Kidney (tissue), 14 donors: ENCODE results near the gene SPON1. TPM values are rescaled to one million over a fixed set of nuclear protein-coding genes. Genes with fewer than 3 reads are reported as not detected.

Experiments used
- DNase-seq, 5 donors: peaks; one replicate each; pipeline ENCODE4 v3.0.0-alpha.2; 2013 to 2020
- FAIRE-seq: peaks from 2 replicates; lab custom pipeline; 2012; peaks lifted over from hg19 to GRCh38; lab: Jason Lieb, UNC
- H3K27ac ChIP-seq, 2 donors: one replicate each; pipeline ENCODE4 v1.7.0; 2013; ENCODE audit warnings: low read depth in 2 of 2, low read length in 2 of 2, inconsistent platforms in 1 of 2
- H3K27me3 ChIP-seq: one replicate; pipeline ENCODE4 v1.7.1; 2013; ENCODE audit warnings: low read length, inconsistent platforms; ENCODE audit not compliant: control insufficient read depth, insufficient read depth
- H3K36me3 ChIP-seq, 3 donors: one replicate each; pipeline versions ENCODE4 v1.7.0 to v1.7.1; 2013; ENCODE audit warnings: low read length in 3 of 3, control low read depth in 1 of 3, inconsistent platforms in 1 of 3; ENCODE audit not compliant: insufficient read depth in 3 of 3, control insufficient read depth in 2 of 3
- H3K4me1 ChIP-seq, 3 donors: one replicate each; pipeline versions ENCODE4 v1.7.0 to v1.7.1; 2013; ENCODE audit warnings: low read length in 3 of 3, inconsistent platforms in 1 of 3, low read depth in 1 of 3; ENCODE audit not compliant: control insufficient read depth in 2 of 3, insufficient read depth in 2 of 3
- H3K4me3 ChIP-seq, 3 donors: one replicate each; pipeline versions ENCODE4 v1.7.0 to v1.8.1; 2013; ENCODE audit warnings: low read length in 3 of 3, control low read depth in 1 of 3, inconsistent platforms in 1 of 3
- H3K9ac ChIP-seq, 3 donors: one replicate each; pipeline versions ENCODE4 v1.7.0 to v1.7.1; 2013; ENCODE audit warnings: low read length in 3 of 3, control low read depth in 1 of 3, inconsistent platforms in 1 of 3
- H3K9me3 ChIP-seq, 3 donors: one replicate each; pipeline versions ENCODE4 v1.7.0 to v1.7.1; 2013; ENCODE audit warnings: low read length in 3 of 3, control low read depth in 1 of 3, inconsistent platforms in 1 of 3; ENCODE audit not compliant: control insufficient read depth in 2 of 3, insufficient read depth in 1 of 3
- CTCF ChIP-seq: IDR thresholded peaks from 3 replicates; pipeline ENCODE4 v1.5.1; 2012; ENCODE audit warnings: mild to moderate bottlenecking, moderate library complexity, borderline replicate concordance; ENCODE audit not compliant: insufficient read depth; ENCODE audit errors: extremely low read depth
- intact Hi-C: fragments of 100-400 bp; cut with DNase I; formaldehyde crosslinking; loops from one replicate; pipeline ENCODE4 v1.11.1; 2022
- polyA plus RNA-seq: library from polyadenylated mRNA; stranded (reverse); fragments of 350-450 nt; fragmentation: Illumina TruSeq; extraction: RNeasy Lipid Tissue Mini Kit (QIAGEN cat#74804); gene quantifications from one replicate; pipeline ENCODE4 v1.2.3, GENCODE V29; 2014; ENCODE audit warnings: low read depth, low replicate concordance; ENCODE audit not compliant: insufficient read depth
- total RNA-seq: library from RNA; stranded (reverse); fragmentation: NEBNext Ultra II Directional; extraction: Animal tissue kit (Norgen Biotek cat#: 25700); gene quantifications from one replicate; pipeline ENCODE4 v1.2.1, GENCODE V29; 2021
- donor health status: control.
- donor health status: control.
- donor health status: control.
- donor health status: control.
- donor health status: control.
- donor health status: DM: yes; HTN: yes; CAD: no.
- donor health status: Normal renal cell carcinoma (clear cell type).

SPON1 gene
- total and polyA plus RNA-seq, 2 donors from 2014 or later: 3.8 to 77.9 TPM

GRCh38 chr11:14105446-14105845, 142.9 kb downstream of the SPON1 start:
- Histone ChIP-seq H3K36me3 (no peaks in the 10 kb centered on the region), H3K4me1 (peaks cover 0 to under 1% (median 0%) of the 10 kb centered on the region in 3 donors), H3K9me3 (no peaks in the 10 kb centered on the region), H3K4me3 (no peak overlapping the region), H3K27me3 (no peaks in the 10 kb centered on the region), H3K27ac (no peak overlapping the region), H3K9ac (no peak overlapping the region)
- intact Hi-C loops: no loop called here
- no peak for TF ChIP-seq CTCF
- FAIRE-seq (no peak), DNase-seq (no peak)

DNA sequence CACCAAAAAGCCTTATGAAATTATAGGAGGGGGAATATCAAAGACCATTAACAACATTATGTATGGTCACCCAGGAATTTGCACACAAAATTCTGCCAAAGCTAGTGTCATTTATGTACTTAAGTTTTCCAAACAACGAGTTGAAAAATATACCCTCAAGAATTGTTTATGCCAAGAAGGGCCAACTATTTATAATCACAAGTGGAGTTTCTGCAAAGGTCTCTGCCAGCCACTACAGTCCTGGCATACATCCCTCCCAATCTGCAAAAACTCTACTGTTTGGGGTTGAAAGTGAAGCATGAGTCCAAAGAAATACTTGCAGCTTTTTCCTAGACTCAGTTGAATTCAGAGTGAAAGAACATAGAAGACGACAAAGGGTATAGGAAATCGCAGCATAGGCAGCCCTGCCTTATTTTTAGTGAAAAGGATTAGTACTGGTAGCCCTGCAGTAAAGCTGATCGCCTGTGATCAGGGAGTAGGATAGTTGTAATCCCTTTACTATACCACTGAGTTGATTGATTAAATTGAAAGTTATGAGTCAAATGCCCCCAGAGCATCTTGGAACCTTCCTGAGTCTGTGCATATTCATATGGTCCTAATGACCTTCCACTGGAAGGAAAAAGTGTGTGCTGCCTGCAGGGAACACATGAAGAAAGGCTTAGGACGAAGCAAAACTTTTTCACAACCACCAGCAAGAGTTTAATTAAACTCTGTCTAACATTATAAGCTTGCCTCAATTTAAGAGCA, 144.0 kb downstream of the SPON1 start:
- no peak overlapping the region for H3K9ac ChIP-seq
- DNase-seq (no peak), FAIRE-seq (no peak)
- peaks cover 0 to 3% (median 0%) of the 10 kb centered on the region in 3 donors for H3K4me1 ChIP-seq
- H3K9me3 ChIP-seq: no peaks in the 10 kb centered on the region
- TF ChIP-seq CTCF: no peak
- no peaks in the 10 kb centered on the region for H3K36me3 ChIP-seq
- H3K27ac ChIP-seq: no peak overlapping the region
- H3K4me3 ChIP-seq: no peak overlapping the region
- intact Hi-C loops: no loop called here
- no peaks in the 10 kb centered on the region for H3K27me3 ChIP-seq

DNA sequence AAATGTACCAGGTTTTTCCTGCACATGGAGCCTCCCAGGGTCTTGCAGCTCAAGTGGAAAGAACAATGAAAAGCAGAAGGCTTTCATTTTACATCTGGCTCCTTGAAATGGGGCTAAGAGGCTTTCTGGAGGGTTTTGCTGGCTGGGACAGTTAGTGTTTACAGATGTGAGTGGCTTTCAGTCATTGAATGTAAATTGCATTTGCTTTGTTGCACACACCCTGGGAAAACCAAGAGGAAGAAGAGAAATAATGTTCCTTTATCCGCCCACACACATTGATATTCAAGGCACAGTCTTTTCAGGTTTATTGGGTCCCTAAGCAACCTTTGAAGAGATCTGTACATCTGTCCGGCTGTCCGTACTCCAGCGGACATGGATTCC, 144.5 kb downstream of the SPON1 start:
- intact Hi-C loops: no loop called here
- no peak overlapping the region for H3K9ac ChIP-seq
- no peaks in the 10 kb centered on the region for H3K36me3 ChIP-seq
- no peak overlapping the region for H3K4me3 ChIP-seq
- no peaks in the 10 kb centered on the region for H3K9me3 ChIP-seq
- H3K27ac ChIP-seq: no peak overlapping the region
- TF ChIP-seq CTCF: no peak
- no peak for FAIRE-seq
- H3K27me3 ChIP-seq: no peaks in the 10 kb centered on the region
- H3K4me1 ChIP-seq: peaks cover 0 to 3% (median 0%) of the 10 kb centered on the region in 3 donors
- no peak for DNase-seq
